ENCODE data around the gene LPCAT1.
"Not testable (repeated sequence)": the region's sequence is repeated elsewhere in the genome, so short reads cannot be mapped to it uniquely, and the experiment has no call there.

The LPCAT1 gene, protein sequence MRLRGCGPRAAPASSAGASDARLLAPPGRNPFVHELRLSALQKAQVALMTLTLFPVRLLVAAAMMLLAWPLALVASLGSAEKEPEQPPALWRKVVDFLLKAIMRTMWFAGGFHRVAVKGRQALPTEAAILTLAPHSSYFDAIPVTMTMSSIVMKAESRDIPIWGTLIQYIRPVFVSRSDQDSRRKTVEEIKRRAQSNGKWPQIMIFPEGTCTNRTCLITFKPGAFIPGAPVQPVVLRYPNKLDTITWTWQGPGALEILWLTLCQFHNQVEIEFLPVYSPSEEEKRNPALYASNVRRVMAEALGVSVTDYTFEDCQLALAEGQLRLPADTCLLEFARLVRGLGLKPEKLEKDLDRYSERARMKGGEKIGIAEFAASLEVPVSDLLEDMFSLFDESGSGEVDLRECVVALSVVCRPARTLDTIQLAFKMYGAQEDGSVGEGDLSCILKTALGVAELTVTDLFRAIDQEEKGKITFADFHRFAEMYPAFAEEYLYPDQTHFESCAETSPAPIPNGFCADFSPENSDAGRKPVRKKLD

DNA sequence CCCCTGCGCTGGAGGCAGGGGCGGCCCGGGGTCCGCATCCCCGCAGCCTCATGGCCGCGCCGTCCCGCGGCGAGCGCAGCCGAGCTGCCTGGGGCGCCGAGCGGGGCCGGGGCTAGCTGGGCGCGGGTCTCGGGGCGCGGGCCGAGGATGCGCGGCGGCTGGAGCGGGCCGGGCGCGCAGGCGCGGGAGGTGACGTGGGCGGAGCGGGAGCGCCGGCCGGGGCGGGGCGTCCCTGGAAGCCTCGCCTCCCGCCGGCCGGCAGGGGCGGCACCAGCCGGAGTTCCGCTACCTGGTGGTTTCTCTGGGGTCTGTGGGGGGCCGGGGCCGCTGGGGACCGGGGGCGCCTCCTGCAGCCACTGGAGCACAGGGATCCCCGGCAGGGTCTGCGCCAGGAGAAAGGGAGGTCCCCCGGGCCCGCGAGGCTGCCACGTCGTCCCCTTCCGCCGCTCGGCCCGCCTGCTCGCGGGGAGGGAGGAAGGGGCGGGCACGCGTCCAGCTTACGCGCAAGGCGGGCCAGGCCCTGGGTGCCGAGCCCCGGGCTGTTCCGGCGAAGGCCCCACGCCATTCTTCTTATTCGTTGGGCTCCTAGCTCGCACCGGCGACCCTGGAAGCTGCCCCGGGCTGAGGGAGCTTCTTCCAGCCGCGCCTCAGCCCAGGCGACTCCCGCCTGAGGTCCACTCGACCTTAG, at the start of gene LPCAT1:
LPCAT1 (minus strand) TSS at position 168 of the 688 bp plus-strand sequence; CDS start at position 52, 116 bp downstream.
- DNase-seq (ENCODE audit: low read depth in 2 of 2) = peak; percentile 57 to 61

DNA sequence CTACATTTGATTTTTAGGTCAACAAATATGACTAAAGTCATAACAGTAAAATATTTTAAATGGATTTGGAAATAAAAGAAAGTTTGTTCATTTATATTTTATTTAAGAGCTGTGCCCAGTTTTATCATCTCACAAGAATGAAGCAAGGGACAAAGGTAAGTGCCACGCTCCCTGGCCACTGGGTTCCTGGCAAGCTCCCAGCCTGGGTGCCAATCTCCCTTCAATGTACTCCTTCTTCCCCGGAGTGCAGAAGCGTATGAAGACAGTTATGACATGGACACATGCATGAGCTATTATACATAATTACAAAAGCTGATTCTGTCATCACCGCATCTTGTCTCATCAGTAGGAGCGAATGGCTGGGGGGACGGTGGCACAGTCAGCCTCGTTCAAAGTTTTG, 48.1 kb upstream of the LPCAT1 start:
- not testable (repeated sequence) for DNase-seq (ENCODE audit: low read depth in 2 of 2)

DNA sequence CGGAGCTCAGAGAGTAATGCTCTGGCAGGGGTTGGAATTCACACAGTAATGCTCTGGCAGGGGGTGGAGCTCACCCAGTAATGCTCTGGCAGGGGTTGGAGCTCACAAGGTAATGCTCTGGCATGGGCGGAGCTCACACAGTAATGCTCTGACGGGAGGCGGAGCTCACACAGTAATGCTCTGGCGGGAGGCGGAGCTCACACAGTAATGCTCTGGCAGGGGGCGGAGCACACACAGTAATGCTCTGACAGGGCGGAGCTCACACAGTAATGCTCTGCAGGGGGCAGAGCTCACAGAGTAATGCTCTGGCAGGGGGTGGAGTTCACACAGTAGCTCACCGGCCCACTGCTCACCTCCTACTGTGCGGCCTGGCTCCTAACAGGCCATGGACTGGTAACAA, 47.2 kb upstream of the LPCAT1 start:
- no peak for DNase-seq (ENCODE audit: low read depth in 2 of 2)

DNA sequence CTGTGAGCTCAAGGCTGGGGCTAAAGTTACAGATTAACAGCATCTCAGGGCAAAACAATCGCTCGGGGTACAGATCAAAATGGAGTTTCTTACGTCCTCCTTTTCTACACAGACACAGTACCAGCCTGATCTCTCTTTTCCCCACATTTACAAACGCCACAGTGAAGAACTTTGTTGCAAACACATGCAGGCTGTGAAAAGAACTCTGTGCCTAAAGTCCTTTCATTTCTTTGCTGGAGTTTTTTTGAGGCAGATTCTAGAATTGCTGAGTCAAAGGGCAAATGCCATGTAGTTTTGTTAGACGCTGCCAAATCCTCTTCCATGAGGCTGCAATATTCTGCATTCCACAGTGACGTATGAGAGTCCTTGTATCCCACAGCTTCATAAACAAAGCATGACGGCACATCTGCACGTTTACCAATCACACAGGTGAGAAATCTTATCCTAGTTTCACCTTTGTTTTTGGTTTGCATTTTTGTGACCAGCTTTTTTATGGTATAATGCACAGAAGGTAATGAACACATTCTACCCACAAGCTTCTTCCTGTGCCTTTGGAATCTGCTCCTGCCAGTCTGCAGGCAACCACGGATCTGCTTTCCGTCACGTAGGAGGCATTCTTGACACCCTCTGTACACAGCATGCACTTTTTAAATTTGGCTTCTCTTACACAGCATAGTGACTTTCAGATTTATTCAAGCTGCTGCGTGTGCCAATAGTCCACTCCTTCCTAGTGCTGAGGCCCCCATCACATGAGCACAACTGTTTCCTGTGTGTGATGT, 44.6 kb upstream of the LPCAT1 start:
- no peak for DNase-seq (ENCODE audit: low read depth in 2 of 2)

DNA sequence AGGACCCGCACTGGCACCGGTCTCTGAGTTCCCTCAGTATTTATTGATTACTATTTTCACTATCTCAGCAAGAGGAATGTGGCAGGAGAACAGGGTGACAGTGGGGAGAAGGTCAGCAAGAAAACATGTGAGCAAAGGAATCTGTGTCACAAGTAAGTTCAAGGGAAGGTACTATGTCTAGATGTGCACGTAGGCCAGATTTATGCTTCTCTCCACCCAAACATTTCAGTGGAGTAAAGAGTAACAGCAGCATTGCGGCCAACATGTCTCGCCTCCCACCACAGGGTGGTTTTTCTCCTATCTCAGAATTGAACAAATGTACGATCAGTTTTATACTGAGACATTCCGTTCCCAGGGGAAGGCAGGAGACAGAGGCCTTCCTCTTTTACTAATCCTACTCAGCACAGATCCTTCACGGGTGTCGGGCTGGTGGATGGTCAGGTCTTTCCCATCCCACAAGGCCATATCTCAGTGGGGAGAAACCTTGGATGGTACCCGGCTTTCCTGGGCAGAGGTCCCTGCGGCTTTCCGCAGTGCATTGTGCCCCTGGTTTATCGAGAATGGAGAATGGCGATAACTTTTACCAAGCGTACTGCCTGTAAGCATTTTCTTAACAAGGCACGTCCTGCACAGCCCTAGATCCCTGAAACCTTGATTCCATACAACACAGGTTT, 43.9 kb upstream of the LPCAT1 start:
- DNase-seq (ENCODE audit: low read depth in 2 of 2) = not testable (repeated sequence)

DNA sequence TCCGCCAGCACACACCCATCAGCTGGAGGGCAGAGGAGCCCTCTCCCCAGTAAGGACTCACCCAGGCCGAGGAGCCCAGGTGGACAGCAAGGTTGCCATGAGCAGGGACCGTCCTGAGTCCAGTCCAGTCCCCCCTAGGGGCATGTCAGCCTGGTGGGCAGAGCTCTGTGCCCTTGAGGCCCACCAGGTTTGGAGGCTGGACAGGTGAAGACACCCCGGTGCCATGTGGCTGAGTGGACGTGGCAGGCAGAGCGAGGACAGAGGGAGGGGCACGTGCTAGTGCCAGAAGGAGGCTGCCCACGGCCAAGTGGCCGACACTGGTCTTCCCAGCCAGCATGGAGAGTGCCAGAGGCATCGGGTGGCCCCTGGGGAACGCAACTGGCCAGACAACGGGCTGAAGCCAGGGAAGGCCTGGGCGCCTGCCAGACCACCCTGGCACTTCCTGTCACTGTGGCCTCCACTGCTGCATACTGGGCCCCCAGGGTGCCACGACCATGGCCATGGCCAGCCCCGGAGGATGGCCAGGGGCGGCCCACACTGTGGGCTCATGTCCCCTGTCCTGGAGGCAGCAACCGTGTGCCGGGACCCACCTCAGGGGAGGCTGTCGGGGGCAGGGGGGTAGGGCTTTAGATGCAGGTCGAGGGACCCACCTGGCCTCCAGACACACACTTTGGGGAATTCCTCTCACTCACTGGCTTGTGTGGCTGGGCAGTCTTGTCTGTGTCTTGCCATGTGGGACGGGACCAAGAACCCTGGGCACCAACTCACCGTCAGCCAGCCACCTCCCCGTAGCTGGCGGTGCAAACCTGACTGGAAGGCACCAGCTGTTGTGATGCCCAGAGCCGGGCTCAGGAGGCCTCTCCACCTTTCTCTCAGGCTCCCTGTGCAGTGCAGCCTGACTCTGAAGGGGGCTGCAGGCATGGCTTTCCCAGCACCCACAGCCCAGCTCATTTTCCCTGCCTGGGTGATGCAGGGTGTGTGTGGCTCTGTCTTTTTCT, 42.3 kb upstream of the LPCAT1 start:
- DNase-seq (ENCODE audit: low read depth in 2 of 2) = no peak

DNA sequence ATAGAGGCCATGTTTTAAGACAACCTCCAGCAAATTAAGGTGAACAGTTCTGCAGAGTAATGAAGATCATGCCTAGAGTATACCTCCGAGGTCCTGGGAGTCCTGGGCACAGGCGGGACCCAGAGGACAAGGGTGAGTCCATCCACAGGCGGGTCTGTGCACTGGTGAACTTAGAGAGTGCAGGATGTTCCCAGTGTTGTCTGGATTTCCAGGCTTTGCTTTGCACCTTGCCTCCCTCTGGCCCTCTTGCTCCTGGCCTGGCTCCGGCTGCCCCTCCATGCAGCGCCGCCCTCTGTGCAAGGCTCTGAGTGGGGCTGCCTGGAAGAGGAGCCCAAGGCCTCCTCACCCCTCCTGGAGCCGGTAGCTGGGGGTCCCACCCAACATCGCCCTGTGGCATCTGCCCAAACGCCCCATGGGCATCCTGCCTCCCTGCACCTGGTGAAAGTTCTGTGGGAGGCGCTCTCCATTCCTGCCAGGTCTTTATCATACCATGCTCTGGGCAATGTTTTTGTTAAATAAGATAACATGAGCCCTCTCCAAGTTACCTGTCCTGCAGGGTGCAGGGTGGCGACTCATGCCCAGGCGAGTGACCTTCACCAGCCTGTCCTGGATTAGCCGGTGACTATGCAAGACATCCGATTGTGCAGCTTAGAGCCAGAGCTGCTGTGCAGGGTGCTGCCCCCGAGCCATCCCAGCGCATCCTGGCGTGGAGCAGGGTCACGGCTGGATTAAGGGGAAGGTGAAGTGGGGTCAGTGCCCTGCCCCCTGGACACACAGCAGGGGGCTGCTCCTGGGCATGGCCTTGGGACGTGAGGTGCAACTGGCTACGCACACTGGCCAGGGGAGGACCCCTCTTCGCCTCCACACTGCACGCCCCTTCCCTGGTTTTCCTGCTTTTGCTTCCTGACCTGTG, 41.3 kb upstream of the LPCAT1 start:
- no peak for DNase-seq (ENCODE audit: low read depth in 2 of 2)

DNA sequence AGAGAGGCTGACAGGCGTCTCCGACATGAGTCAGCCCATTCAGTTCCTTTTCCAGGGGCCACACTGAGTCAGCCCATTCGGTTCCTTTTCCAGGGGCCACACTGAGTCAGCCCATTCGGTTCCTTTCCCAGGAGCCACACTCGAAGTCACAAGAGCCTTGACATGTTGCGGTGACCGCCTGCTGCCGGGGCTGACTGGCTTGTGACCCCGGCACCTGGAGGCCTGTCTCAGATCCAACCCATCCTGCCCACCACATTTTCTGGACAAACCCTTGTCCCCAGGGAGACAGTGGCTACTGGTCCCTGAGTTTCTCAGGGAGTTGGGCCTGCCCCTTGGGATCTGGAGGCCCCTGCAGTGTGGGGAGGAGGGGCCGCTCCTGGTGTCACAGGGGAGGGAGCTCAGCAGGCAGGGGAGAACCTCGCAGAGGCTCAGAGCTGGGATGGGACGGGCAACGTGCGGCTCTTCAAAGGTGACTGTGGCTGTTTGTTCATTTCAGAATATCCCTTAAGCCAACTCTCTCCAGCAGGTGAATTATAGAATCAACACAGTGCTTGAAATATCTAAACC, 40.5 kb upstream of the LPCAT1 start:
- DNase-seq (ENCODE audit: low read depth in 2 of 2) = no peak

DNA sequence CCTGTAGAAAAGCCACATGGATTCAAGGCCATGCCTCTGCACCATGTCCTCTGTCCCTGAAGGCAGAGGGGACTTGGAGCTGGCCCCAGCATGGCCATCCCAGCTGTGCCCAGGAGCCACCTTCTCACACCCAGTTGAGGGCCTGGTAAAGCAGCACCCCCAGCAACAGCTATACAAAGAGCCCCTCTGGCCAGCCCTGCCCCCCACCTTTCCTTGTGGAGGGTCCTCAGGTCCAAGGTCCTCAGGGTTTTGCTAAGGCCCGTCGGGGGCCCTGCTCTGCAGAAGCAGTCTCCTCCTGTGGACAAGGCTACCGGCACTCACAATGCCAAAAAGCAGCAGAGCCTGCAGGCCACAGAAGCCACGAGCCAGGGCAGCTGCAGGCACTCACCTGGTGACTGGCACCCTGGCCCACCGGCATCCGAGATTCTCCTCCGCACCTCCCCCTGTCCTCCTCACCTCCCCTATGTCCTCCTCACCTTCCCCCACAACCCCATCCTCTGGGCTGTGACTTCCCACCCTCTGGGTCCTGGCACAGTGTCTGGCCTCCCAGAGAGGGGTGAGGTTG, 39.9 kb upstream of the LPCAT1 start:
- no peak for DNase-seq (ENCODE audit: low read depth in 2 of 2)

DNA sequence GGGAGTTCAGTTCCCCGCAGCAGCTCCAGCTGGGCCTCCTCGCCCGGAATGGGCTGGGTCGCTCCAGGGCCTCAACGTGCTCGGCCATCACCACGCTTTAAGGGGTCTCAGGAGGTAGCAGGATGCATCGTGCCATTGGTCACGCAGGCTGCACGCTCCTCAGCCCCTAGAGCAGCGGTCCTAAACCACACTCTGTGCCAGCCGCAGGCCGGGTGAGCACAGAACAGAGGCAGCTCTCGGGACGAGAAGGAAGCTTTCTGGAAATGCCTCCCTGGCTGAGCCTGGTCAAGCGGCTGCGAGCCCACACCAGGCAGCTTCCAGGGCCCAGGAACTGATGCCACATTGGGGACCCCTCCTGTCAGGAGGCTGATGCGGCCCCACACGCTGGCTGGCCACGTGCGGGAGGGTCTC, 39.3 kb upstream of the LPCAT1 start:
- DNase-seq (ENCODE audit: low read depth in 2 of 2) = no peak

DNA sequence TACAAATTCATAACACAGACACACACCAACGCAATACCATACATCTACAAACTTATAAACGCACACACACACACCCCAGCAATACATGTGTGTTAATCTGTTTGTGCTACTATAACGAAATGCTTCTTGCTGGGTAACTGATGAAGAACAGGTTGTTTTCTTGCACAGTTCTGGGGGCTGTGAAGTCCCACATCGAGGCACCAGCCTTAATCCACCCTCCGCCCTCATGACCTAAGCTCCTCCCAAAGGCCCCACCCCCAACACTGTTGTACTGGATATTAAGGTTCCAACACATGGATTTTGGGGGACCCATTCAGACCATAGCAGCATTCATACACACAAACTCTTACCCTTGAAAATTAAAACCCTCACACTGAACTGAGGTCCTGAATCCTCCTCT, 38.8 kb upstream of the LPCAT1 start:
- DNase-seq (ENCODE audit: low read depth in 2 of 2) = no peak

DNA sequence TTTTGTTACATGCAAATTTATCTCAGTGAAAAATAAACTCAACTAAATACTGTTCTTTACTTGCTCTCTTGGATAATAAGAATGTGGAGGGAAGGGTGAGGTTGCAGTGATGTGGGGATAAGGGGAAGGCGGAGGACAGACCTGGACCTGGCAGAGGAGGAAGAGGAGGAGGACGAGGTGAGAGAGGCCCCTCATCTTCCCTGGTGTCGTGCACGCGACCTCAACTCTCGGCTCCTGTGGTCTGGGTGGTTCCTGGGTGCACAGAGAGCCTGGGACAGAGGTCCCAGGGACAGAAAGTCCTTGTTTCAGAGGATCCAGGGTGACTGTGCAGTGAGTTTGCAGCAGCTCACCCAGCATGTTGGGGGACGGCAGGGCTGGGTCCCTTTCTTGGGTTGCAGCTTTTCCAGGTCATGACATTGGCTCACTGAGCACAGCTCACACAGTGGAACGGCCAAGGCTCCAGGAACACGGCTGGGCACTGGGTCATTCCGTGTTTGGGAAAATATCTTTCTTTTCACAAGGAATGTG, 37.7 kb upstream of the LPCAT1 start:
- no peak for DNase-seq (ENCODE audit: low read depth in 2 of 2)

DNA sequence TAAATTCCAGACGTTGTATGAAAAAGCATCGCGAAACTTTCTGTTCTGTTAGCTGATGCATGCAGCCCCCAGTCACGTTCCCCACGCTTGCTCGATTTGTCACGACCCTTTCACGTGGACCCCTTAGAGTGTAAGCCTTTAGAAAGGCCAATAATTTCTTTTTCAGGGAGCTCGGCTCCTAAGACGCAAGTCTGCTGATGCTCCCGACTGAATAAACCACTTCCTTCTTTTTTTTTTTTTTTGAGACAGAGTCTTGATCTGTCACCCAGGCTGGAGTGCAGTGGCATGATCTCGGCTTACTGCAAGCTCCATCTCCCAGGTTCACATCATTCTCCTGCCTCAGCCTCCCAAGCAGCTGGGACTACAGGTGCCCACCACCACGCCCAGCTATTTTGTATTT, 36.7 kb upstream of the LPCAT1 start:
- not testable (repeated sequence) for DNase-seq (ENCODE audit: low read depth in 2 of 2)

DNA sequence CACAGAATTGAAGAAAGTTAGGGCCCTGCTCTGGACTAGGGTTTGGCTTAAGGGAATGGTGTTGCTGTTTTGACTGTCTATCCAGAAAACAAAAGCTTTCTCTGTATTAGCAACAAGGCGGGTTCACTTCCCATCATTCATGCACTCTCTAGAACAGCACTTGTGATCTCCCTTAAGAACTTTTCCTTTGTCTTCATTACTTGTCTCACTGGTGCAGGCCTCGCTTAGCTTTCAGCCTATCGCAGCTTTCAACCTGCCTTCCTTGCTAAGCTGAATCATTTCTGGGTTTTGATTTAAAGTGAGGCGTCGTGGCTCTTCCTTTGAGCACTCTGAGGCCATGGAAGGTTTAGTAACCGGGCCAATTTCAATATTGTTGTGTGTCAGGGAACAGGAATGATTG, 35.2 kb upstream of the LPCAT1 start:
- no peak for DNase-seq (ENCODE audit: low read depth in 2 of 2)

DNA sequence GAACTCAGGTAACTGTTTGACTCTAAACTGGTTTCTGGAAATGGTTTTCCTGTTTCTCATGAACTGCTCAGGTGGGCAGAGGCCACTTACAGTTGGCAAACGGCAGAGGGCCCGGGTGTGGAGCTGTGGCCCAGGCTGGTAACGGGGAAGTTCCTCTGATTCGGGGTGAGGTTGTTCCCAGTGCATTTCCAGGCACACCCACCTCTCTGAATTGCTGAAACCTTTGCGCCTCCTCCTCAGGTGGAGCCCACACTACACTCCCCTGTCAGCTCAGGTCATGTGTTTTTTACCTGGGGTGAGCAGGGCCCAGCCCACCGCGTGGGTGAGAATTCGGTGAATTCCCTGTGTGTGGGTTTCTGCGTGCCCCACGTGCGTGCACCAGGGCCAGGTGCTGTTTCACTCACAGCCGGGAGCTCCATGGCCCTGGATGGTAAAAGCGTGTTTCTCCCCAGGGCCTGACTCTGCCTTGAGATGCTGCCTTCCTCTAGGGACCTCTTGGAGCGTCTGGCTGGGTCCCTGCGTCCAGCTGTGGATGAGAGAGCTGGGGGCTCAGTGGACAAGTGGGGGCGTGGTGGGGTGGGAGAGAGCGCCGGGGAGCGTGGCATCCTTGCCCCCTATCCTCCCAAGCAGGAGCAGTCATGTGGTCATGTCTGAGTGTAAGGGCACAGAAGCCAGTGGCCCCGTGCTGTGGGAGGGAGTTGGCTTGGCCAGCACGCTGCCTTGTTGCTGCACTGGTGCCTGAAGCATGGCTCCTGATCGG, 33.5 kb upstream of the LPCAT1 start:
- no peak for DNase-seq (ENCODE audit: low read depth in 2 of 2)

DNA sequence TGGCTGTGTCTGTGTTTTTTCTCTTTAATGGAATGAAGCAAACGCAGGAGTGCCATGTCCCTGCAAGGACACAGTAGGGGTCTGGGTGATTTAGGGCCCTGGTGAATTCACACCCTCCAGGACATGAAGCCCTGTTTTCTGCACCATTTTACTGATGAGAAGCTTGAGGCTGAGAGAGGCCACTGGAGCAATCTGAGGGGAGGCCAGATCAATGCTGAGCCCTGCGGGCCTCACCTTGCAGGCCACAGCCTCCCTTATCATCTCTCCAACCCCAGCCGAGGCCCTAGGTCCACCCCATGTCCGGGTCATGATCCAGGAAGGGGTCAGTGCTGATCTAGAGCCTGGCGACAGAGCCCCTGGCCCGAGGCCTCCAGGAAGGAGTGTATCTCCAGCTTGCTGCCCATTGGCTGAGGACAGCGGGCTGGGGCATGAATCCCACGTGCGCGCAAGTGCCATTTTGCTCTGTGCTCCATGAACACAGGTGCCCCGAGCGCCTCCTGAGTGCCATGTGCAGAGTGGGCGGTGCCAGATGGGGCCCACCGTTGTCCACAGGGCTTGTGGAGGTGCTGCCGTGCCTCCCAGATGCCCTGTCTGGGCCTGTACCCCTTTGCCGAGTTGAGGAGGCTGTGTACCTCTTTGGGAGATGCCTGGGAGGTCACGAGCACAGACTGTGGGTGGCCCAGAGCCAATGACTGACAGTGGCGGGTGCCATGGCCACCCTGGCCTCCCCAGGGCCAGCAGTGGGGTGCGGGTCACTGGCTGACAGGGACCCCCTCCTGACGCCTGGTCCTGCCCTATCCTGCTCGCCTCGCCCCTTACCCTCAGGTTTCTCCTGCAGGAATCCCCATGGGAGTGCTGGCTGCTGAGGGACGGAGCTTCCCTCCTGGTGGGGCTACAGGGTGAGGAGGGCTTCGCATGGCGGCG, 32.3 kb upstream of the LPCAT1 start:
- no peak for DNase-seq (ENCODE audit: low read depth in 2 of 2)

Data from stimulated activated CD8-positive, alpha-beta memory T cell treated with anti-CD3 and anti-CD28 coated beads, Interleukin-7, amount 100 ng/mL, for 1 hour (primary cell).